ENCODE results near the gene PGM5. TPM values are rescaled to one million over a fixed set of nuclear protein-coding genes. Genes with fewer than 3 reads are reported as not detected.
"Not testable (repeated sequence)": the region's sequence is repeated elsewhere in the genome, so short reads cannot be mapped to it uniquely, and the experiment has no call there.

Gene PGM5
- 94.5 TPM for total RNA-seq

GRCh38 chr9:68356380-68357118 lies at the start of gene PGM5:
PGM5 (plus strand) TSS chr9:68356611; CDS start chr9:68357128, 517 bp downstream.
- peak; percentile 66 for DNase-seq

- not testable (repeated sequence) for DNase-seq
Observed at GRCh38 chr9:68307127-68307526, 49.3 kb upstream of the PGM5 start.

GRCh38 chr9:68307654-68308053 lies 48.8 kb upstream of the PGM5 start:
- not testable (repeated sequence) for DNase-seq

GRCh38 chr9:68311208-68311607 lies 45.2 kb upstream of the PGM5 start:
- DNase-seq: not testable (repeated sequence)

GRCh38 chr9:68318209-68318608 lies 38.2 kb upstream of the PGM5 start:
- not testable (repeated sequence) for DNase-seq

- not testable (repeated sequence) for DNase-seq
Observed at GRCh38 chr9:68323749-68324148, 32.7 kb upstream of the PGM5 start.

GRCh38 chr9:68324518-68324917 lies 31.9 kb upstream of the PGM5 start:
- not testable (repeated sequence) for DNase-seq

DNA sequence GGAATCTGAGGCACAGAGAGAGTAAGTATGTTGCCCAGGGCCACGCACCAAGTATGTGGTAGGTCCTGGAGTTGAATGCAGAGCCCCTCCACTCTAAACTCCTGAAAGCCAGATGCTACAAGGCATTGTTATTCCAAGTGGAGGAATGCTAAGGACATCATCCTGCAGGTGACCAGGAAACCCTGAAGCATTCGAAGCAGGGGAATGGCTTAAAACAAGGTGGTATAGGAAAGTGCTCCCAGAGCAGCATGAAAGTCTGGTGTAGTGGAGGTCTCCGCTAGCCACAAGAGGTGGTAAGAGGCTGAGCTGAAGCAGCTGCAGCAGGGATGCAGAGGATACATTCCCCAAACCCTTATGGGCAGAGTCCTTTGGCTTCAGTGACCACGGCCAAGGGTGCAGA lies 27.3 kb upstream of the PGM5 start:
- not testable (repeated sequence) for DNase-seq

DNA sequence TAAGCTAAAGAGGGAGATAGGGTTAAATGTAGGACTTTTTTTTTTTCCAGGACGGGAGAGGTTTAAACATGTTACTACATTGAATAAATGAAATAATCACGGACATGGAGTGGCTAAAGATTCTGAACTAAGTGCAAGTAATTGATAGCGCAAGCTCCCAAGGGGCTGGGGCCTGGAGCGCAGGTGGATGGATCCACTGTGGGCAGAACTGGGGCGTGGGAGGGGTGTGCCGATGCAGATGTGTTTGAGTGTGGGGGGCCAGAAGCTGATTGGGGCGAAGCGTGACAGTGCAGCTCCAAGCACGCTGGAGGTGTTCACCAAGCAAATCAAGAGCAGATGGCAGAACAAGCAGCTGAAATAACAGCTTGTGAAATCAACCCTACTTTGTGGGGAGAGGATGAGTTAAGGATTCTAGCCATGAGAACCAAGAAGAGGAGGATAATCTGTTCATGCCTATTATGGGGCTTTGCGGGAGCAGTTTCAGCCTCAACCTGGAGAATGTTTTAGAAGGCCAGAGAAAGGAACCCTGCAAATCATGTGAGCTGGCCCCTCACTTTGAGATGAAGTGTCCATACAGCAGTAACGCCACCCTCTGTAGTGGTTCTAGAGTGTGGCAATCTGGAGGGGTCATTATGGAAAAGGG lies 25.8 kb upstream of the PGM5 start:
- DNase-seq: not testable (repeated sequence)

- not testable (repeated sequence) for DNase-seq
Observed at GRCh38 chr9:68332122-68332521, 24.3 kb upstream of the PGM5 start.

GRCh38 chr9:68335935-68336334 lies 20.5 kb upstream of the PGM5 start:
- DNase-seq: not testable (repeated sequence)

- DNase-seq: not testable (repeated sequence)
Observed at GRCh38 chr9:68336639-68337339, 19.6 kb upstream of the PGM5 start.

DNA sequence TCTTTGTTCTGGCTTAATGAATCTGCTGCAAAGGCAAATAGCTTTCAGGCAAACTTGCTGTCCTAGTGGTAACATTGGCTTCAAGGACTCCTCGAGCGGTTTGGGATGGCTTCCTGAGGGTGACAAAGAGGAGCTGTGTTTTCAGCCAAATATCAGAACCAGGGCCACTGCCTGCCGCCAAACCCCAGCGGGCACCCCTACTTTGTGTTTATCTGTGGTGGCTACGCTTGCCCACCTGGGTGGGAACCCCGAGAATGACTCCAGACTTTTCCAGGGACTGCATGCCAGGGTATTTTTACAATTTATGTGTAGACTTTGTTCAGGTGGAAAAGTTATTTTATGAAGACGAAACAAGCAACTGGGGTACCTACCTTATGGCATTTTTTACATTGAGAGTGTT lies 18.4 kb upstream of the PGM5 start:
- DNase-seq: not testable (repeated sequence)

- DNase-seq: not testable (repeated sequence)
Observed at GRCh38 chr9:68342265-68343025, 14.0 kb upstream of the PGM5 start.

DNA sequence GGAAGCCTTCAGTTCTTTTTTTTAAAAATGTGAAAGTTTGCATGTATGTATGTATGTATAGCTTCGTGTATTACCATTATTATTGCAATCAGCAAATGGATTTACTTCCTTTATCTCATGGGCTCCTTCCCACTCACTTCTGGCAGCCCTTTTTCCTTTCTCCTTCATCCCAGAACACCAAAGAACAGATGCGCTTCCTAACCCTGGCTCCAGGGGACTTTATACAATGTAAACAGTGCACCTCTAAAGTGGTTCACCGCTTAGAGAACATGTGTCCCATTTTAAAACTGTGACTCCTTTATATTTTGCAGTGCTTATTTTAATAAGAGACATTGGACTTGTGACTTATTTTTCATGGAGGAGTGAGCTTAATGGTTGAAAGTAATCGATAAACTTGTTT lies 13.2 kb upstream of the PGM5 start:
- DNase-seq: not testable (repeated sequence)

GRCh38 chr9:68343992-68344391 lies 12.4 kb upstream of the PGM5 start:
- DNase-seq: peak; percentile 33

DNA sequence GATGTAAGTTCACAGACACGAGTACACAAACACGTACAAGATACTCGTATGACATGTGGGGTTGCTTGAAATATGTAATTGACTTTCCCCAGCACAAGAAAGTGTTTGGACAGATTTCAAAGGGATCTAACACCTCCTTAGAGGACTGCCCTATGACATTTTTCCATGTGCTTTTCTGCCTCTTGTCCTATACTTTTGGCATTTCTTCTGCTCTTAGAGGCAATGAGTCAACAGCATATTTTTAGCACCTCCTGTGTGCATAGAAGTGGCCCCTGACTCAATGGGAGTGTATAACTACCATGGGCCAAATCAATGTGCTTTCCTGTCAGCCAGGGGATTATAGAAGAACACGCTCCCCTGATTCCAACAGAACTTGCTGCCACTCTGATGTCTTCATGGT lies 4.7 kb upstream of the PGM5 start:
- not testable (repeated sequence) for DNase-seq

GRCh38 chr9:68355993-68356379 lies 425 bp upstream of the PGM5 start:
- DNase-seq: peak; percentile 12

DNA sequence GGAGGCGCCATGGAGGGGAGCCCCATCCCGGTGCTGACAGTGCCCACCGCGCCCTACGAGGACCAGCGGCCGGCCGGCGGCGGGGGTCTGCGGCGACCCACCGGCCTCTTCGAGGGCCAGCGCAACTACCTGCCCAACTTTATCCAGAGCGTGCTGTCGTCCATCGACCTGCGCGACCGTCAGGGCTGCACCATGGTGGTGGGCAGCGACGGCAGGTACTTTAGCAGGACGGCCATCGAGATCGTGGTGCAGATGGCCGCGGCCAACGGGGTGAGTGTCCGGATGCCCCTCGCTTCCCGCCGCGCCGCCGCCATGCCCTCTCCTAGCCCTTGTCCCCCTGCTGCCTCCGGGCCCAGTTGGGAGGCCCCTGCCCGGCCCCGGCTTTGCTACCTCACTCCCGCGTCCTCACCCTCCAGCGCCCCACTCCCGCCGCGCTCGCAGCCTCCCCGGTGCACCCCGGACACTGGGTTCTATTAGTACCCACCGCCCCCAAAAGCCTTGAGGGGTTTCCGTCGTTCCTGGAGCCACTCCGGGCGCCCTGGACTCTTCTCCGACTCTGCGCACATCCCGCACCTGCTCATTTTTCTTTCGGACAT lies 806 bp downstream of the PGM5 start:
- not testable (repeated sequence) for DNase-seq

DNA sequence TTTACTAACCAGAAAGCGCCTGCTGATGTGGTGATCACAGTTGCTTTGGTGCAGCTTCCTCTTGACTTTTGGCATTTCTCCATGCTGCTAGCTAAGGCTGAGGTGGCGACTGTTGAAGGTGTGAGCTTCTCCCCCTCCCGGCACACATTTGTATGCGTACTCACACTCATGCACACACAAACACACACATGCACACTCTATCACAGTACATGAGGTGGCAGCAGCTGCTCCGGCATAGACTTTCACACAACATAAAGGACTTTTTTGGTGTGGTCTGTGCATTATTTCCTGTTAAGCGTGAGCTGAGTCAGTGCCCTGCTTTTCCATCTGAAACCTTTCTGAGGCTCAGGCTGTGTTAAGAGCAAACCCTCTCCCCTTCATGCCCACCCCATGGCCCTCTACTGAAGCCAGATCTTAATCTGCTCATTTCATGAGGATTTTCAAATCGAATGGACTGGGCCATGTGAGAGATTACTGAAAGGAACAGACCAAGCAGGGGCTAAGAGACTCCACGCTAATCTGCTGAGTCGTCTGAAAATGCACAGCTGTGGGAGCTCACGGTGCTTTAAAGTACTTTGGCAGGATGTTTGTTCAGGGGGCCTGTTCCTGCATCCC lies 10.6 kb downstream of the PGM5 start:
- peak; percentile 78 for DNase-seq

DNA sequence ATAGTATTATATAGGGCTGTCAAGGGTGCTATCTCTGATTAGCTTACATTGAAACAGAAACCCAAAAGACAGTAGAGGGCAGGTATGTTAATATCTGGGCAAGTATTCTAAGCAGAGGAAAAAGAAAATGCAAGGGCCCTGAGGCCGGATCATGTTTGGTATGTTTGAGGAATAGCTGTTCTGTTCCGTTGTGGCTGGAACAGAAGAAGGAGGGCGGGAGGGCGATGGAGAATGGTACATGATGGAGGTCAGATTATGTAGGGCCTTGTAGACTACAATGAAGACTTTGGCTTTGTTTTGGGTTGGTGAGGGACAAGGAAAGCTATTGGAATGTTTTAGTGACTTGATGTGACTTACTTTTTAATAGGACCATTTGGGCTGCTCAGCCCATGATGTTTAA lies 19.4 kb downstream of the PGM5 start:
- not testable (repeated sequence) for DNase-seq

Data from tongue (tissue), 2 donors.